KG1 (cell line): Measurements from ENCODE around the gene ZNF783.

Experiments
- DNase-seq: peaks from one replicate; lab custom pipeline; 2025; lab: John Stamatoyannopoulos, UW

ZNF783 gene

GRCh38 chr7:149281508-149282330, 19.7 kb downstream of the ZNF783 start:
- no peak for DNase-seq

- DNase-seq = no peak
These were observed 20.3 kb downstream of the ZNF783 start for GRCh38 chr7:149282331-149282655.

- DNase-seq = no peak
These were observed 21.3 kb downstream of the ZNF783 start for GRCh38 chr7:149283321-149283720.

GRCh38 chr7:149284343-149284742, 22.3 kb downstream of the ZNF783 start:
- no peak for DNase-seq

DNA sequence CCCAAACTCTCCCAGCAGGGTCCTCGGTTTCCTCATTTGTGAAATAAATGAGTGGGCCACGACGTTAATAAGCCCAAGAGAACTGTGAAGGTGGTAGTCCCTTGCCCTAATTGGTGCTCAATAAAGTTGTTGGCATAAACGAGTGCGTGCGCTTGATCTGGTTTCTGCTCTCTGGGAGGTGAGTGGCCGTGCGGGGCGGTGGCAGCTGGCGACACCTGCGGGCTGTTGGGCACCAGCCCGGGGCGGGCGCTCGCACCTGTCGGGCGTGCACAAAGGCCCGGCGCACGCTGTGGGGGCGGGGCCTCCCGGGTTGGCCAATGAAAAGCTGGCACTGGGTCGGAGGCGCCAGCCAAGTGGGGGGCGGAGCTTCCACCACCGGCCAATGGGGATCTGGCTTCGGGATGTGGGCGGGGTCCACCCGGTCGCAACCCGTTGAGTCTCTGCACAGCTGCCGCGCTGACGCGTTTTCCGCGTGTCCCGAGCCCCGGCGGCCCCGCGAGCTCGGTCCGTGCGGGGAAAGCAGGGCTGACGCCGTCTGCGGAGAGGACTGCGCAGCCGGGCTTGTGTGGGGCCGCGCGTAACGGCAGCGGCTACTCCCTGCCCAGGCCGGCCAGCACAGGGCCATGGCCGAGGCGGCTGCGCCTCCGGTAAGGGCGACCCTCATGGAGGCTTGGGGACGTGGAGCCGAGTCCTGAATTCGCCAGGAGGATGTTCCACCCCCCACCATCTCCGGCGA, 23.0 kb downstream of the ZNF783 start:
- no peak for DNase-seq

- no peak for DNase-seq
These were observed 23.6 kb downstream of the ZNF783 start for GRCh38 chr7:149285603-149286002.

DNA sequence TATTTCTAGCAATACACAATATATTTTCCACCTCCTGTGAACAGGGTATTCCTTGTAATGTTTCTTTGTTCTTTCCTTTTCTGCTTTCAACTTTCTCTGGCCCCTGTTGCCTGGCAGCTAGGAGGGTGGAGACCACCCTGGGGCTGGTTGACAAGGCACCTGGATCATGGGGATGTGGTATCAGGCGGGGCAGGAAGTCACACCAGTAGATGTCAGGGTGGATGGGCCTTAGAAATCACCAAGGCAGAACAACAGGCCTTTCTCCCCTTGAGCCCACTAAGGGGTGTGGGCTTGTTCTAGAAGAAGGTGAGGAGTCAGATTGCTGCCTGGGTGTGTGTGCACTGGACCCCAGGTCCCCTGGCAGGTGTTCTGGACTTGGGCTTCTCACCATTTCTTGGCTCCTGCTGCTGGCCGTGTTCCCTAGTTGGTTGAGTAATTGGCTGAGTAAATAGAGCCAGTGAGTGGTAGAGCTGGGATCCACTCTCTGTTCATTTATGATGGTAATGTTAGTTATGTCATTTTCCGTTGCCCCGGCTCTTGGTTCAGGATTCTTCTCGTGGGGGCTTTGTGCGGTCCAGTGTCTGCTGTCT, 24.9 kb downstream of the ZNF783 start:
- DNase-seq = no peak

DNA sequence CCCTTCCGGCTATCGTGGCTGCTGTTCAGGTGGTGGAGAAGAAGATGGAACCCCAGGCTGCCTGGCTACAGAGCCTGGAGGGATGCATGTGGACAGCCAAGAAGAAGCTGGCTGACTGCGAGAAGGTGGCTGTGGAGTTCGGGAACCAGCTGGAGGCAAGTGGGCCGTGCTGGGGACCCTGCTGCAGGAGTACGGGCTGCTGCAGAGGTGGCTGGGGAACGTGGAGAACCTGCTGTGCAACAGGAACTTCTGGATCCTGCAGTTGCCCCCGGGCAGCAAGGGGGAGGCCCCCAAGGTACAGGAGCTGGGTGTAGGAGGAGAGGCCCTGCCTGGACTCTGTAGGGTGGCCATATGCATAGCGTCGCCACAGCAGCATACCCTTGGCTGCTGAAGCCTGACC, 25.6 kb downstream of the ZNF783 start:
- no peak for DNase-seq

GRCh38 chr7:149289262-149289661, 27.3 kb downstream of the ZNF783 start:
- no peak for DNase-seq

DNA sequence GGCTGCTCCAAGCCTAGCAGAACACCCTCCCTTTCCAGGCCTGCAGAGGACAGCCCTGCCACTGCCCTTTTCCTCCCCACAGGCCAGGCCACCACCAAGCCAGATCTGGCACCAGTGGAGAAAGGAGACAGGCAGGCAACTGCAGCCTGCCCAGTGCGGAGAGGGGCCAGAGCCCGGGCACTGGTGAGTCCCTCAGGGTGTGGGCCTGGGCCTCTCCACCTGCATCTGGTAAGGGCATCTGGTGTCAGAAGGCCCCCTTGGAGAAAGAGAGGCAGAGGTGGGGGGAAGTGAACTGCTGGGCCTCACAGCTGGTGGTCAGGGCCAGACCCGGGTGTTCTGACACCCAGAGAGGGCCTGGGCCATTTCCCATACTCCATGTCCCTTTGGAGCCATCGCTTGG, 27.9 kb downstream of the ZNF783 start:
- no peak for DNase-seq

DNA sequence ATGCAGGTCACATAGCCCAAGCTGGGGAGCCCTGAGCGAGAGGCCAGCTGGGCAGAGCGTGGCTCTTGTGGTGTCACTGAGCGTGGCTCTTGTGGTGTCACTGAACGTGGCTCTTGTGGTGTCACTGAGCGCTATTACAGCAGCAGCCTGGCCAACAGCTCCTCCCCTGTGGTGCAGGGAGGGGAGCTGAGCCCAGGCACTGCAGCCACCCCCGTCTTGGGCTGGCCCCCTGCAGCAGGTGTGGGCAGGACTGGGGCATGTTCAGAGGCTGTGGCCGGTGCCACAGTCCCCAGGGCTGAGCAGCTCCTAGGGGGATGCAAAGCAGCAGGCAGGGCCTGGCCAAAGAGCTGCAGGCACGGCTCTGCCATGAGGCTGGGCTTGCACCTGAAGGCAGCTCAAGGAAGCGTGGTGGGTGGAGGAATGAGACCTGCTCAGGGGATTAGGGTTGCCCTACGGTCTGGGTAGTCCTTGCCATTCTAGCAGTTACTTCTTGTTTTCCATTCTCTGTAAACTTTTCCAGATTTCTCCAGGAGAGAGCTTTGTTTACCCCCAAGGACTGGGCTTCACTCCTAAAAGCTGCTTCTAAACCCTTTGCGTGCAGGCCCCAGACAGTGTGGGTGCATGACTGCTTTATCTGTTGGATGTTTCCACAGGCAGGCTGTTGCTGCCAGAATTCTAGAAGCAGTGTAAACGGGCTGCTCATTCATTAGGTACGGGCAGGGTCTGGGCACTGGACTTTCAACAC, 29.2 kb downstream of the ZNF783 start:
- no peak for DNase-seq

DNA sequence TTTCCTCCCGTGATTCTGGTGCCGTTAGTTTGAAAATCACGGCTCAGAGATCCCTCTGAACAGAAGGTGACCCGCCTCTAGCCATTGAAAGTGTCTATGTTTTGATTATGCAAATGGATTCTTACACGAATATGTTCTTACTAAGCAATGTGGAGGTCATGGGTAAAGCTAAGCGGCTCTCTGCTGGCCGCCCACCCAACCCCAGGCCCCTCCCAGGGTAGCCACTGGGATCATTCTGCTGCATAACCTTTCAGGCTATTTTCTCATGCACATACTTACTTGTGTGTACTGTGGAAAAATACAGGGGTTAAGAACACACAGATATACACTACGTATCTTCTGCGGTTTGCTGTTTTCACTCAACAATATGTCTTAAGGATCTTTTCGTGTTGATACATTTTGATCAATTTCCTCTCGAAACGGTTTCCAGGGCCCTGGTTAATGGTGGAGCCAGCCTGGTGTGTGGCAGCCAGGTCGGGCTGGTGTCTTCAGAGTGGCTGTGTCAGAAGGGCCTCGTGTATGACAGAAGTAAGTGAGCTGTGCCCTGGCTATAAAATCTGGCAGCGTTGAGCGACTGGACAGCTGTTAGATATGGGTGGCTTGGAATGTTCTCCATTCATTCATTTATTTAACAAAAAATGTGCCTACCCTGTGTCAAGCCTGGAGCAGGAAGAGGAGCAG, 29.9 kb downstream of the ZNF783 start:
- DNase-seq = no peak

GRCh38 chr7:149292462-149292823, 30.4 kb downstream of the ZNF783 start:
- no peak for DNase-seq

- DNase-seq = no peak
These were observed 31.3 kb downstream of the ZNF783 start for GRCh38 chr7:149293338-149293737.

DNA sequence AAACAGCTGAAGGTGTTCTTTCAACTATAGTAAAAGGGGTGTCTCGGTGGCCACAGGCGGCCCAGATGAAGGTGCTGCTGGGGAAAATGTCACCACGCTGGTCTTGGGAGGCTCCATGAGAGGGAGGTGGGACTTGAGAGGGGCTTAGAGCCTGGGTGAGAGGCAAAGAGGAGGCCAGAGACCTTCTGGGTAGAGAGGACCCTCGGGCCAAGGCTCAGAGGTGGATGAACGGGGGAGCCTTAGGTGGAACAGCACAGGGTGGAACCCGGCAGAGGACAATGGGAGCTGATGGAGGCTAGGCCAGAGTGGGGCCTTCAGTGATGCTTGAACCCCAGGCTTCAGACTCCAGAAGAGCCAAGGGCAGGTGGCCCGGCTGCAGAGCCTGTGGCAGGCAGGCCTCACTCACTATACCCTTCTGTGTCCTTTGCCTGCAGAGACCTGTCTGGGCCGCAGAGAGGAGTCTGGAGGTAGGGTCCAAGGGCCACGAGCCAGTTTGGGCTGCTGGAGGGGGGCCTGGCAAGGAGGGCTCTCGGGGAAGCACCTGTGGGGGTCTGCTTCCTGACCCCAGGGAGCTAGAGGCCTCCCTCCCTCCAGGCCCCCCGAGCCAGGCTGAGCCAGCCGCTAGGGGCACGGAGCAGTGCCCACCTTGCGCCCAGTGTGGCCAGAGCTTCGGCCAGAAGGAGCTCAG, 32.1 kb downstream of the ZNF783 start:
- DNase-seq = no peak

- no peak for DNase-seq
These were observed 32.9 kb downstream of the ZNF783 start for GRCh38 chr7:149294634-149295480.

DNA sequence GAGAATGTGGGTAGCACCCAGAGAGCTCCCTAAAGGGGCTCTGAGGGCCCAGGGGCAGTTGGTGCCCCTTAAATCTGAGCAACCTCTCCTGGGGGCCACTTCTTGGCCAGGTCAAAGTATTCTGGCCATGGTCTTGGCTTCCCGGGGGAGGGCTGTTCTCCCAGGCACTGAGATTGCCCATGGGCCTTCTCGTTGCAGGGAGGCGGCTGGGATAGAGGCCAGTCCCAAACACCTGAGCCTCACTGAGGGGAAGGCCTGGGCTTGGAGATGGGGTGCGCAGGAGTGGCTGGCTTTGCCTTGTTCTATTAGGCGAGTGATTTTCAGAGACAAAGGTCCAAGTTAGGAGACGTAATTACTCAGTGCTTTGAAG, 33.5 kb downstream of the ZNF783 start:
- DNase-seq = no peak

DNA sequence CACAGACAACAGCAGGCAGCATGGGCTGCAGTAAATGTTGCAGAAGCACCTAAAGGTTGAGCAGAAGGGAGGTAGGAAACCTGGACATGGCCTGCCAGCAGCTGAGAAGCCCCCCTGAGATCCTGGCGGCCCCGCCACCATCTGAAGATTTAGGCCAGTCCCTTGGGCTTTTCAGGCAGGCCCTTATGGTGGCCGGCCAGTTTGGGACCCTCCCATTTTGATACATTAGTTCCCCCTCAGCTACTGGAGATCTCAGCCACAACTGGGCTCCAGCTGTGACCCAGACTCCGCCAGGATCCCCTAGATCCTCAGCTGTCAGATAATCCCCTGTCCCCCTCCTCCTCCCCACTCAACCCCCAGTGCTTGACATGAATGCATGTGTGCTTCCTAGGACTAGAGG, 34.4 kb downstream of the ZNF783 start:
- DNase-seq = no peak

DNA sequence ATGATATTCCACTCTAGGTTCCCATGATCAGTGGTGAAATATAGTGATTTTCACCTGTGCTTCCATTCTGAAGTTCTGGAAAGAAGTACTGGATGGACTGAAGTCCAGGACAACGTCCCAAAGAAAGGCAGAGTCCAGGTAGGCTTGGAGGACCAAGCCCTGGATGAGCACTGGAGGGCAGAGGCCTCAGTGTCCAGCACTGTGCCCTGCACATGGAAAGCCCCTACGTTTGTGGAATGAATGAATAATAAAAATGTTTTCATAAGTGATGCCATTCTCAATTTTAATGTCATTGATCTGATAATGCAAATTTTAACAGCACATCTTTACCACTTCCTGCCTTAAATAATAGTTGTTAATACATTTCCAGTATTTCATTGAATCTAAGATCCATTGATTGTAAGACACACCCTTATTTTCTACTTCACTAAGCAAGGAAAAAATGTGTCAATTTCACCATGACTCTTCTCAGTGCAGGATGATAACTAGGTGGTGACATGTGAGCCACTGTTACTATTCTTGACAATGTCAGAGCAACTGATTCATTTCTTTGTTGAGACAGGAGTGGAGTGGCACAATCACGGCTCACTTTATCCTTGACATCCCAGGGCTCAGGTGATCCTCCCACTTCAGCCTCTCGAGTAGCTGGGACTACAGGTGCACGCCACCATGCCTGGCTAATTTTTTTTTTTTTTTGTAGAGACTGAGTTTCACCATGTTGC, 35.2 kb downstream of the ZNF783 start:
- DNase-seq = no peak
